Measurements from ENCODE around the gene SHISAL2A.

SHISAL2A gene

GRCh38 chr1:52632732-52633290 is at the start of gene SHISAL2A:
TSS of gene SHISAL2A (plus strand) at chr1:52633168. CDS start at chr1:52633494, 326 bp downstream.
- TF ChIP-seq ZNF8 (CRISPR knock-in tag; IDR thresholded peaks at IDR 0.05) (no peak), TOX (CRISPR knock-in tag; IDR thresholded peaks at IDR 0.05; ENCODE audit: borderline replicate concordance) (no peak), POU6F1 (CRISPR knock-in tag; IDR thresholded peaks at IDR 0.05; ENCODE audit: borderline replicate concordance, low read depth) (no peak), PATZ1 (CRISPR knock-in tag; IDR thresholded peaks at IDR 0.05; ENCODE audit: borderline replicate concordance) (no peak), OSR1 (CRISPR knock-in tag; IDR thresholded peaks at IDR 0.05) (no peak), ZNF565 (CRISPR knock-in tag; conservative IDR thresholded peaks at IDR 0.05; ENCODE audit: low read depth) (no peak), ZNF70 (CRISPR knock-in tag; IDR thresholded peaks at IDR 0.05) (no peak), BACH2 (CRISPR knock-in tag; IDR thresholded peaks at IDR 0.05; ENCODE audit: borderline replicate concordance) (no peak), RARB (CRISPR knock-in tag; IDR thresholded peaks at IDR 0.05) (no peak), TSHZ2 (CRISPR knock-in tag; IDR thresholded peaks at IDR 0.05) (no peak), ZC3H10 (CRISPR knock-in tag; IDR thresholded peaks at IDR 0.05) (no peak), ZFP3 (CRISPR knock-in tag; IDR thresholded peaks at IDR 0.05) (no peak), ISL1 (CRISPR knock-in tag; IDR thresholded peaks at IDR 0.05) (no peak), SNAI2 (CRISPR knock-in tag; IDR thresholded peaks at IDR 0.05) (no peak)
- peak; percentile 48 for ATAC-seq

- ATAC-seq: no peak
- TF ChIP-seq ISL1 (CRISPR knock-in tag; IDR thresholded peaks at IDR 0.05) (no peak), CSRNP3 (CRISPR knock-in tag; IDR thresholded peaks at IDR 0.05) (no peak), ARNTL (CRISPR knock-in tag; IDR thresholded peaks at IDR 0.05; ENCODE audit: borderline replicate concordance, low read depth) (no peak), PPARA (CRISPR knock-in tag; IDR thresholded peaks at IDR 0.05; ENCODE audit: borderline replicate concordance) (no peak), TOX (CRISPR knock-in tag; IDR thresholded peaks at IDR 0.05; ENCODE audit: borderline replicate concordance) (no peak), CSDC2 (CRISPR knock-in tag; IDR thresholded peaks at IDR 0.05) (no peak), OSR1 (CRISPR knock-in tag; IDR thresholded peaks at IDR 0.05) (no peak), GLIS3 (CRISPR knock-in tag; IDR thresholded peaks at IDR 0.05) (no peak), ZFP30 (CRISPR knock-in tag; IDR thresholded peaks at IDR 0.05) (no peak)
Observed at GRCh38 chr1:52585474-52585873, 47.5 kb upstream of the SHISAL2A start.

GRCh38 chr1:52588027-52588426 is 44.9 kb upstream of the SHISAL2A start:
- no peak for TF ChIP-seq CSRNP3 (CRISPR knock-in tag; IDR thresholded peaks at IDR 0.05)
- no peak for TF ChIP-seq ESRRG (CRISPR knock-in tag; IDR thresholded peaks at IDR 0.05)
- TF ChIP-seq TCF4 (CRISPR knock-in tag; IDR thresholded peaks at IDR 0.05; ENCODE audit: borderline replicate concordance): no peak
- no peak for TF ChIP-seq ZFP30 (CRISPR knock-in tag; IDR thresholded peaks at IDR 0.05)
- TF ChIP-seq ISL1 (CRISPR knock-in tag; IDR thresholded peaks at IDR 0.05): no peak
- no peak for TF ChIP-seq ZC3H10 (CRISPR knock-in tag; IDR thresholded peaks at IDR 0.05)
- TF ChIP-seq OSR1 (CRISPR knock-in tag; IDR thresholded peaks at IDR 0.05): no peak
- TF ChIP-seq RARB (CRISPR knock-in tag; IDR thresholded peaks at IDR 0.05): no peak
- no peak for TF ChIP-seq PPARA (CRISPR knock-in tag; IDR thresholded peaks at IDR 0.05; ENCODE audit: borderline replicate concordance)
- no peak for TF ChIP-seq ARNTL (CRISPR knock-in tag; IDR thresholded peaks at IDR 0.05; ENCODE audit: borderline replicate concordance, low read depth)
- no peak for ATAC-seq

Data from SK-N-SH treated with all-trans-retinoic acid at 6 μM for 48 hours (cell line).